GM12873 (cell line): ENCODE data around the gene TGFBRAP1.

ENCODE experiments used
- CTCF ChIP-seq: IDR thresholded peaks from 2 replicates; pipeline ENCODE4 v1.5.1; 2012; ENCODE audit warnings: low read depth, mild to moderate bottlenecking, moderate library complexity, low read length, control low read depth; ENCODE audit not compliant: insufficient read depth; ENCODE audit errors: missing control alignments

TGFBRAP1 gene

GRCh38 chr2:105329197-105329554, 359 bp downstream of the TGFBRAP1 start:
- TF ChIP-seq CTCF, result no peak

GRCh38 chr2:105328281-105329196, 996 bp downstream of the TGFBRAP1 start:
- no peak for TF ChIP-seq CTCF

DNA sequence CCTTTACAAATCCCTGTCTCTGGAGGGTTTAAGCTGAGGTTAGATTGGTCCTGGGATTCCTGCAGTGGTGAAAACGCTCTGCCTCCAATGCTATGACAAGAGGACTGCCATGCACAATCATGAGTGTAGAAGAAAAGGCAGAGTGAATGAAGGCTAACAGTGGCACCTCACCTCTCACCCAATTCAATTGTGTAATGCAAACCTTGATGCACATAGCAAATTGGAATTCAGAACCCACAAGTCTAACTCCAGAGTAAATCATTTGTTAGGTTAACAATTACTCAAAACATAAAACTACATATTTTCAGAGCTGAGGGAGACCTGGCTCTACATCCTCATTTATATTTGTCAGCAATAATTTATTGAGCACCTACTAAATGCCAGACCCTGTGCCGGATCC, 1.8 kb downstream of the TGFBRAP1 start:
- TF ChIP-seq CTCF, result no peak

GRCh38 chr2:105325389-105325963, 4.1 kb downstream of the TGFBRAP1 start:
- TF ChIP-seq CTCF, result no peak

DNA sequence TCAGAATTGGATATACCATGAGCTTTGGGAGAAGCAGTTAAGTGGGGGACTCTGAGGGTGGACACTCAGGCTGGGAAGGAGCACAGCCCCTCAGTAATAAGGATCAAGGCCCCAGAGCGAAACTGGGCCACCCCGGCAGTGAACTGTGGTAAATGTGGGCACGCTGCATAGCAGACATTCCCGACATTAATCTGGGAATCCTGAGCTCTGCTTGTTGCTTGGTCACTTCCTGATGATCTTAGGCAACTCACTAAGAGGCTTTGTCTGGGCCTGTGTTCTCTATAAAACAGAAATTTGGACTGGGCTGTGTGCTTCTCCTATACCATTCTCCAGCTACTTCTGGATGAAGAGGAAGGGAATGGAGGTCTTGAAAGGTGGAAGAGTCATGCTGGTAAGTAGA, 4.8 kb downstream of the TGFBRAP1 start:
- no peak for TF ChIP-seq CTCF

GRCh38 chr2:105324101-105324500, 5.4 kb downstream of the TGFBRAP1 start:
- no peak for TF ChIP-seq CTCF

GRCh38 chr2:105323111-105323510, 6.4 kb downstream of the TGFBRAP1 start:
- no peak for TF ChIP-seq CTCF
